GM18526 (cell line): ENCODE data around the gene RXRG.

Source experiments
- POLR2A ChIP-seq: IDR thresholded peaks from 3 replicates; pipeline ENCODE4 v1.6.1; 2011; ENCODE audit not compliant: insufficient read length; ENCODE audit errors: extremely low read depth

RXRG gene

GRCh38 chr1:165392634-165393571 lies 52.0 kb downstream of the RXRG start:
- no peak for TF ChIP-seq POLR2A

GRCh38 chr1:165389609-165390008 lies 55.3 kb downstream of the RXRG start:
- no peak for TF ChIP-seq POLR2A

DNA sequence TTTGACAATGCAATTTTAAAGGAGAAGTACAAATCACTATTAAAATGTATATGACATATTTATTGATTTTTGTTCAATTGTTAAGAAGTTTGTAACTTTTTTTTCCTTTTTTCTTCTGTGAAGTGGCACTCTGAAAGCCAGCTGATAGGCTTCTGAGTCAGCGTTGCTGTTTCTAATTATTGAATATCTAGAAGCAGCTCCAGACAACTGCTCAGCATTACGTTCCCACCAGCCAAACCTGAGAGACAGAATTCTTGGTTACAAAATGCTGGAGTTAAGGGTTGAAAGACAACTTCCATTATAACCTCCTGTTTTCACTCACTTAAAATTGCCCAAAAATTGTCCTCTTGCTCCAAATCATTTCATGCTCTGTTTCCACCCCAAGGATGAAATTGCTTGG lies 57.0 kb downstream of the RXRG start:
- TF ChIP-seq POLR2A: no peak

GRCh38 chr1:165387505-165387904 lies 57.4 kb downstream of the RXRG start:
- no peak for TF ChIP-seq POLR2A

- TF ChIP-seq POLR2A: no peak
These were observed 61.1 kb downstream of the RXRG start for GRCh38 chr1:165383599-165384405.

DNA sequence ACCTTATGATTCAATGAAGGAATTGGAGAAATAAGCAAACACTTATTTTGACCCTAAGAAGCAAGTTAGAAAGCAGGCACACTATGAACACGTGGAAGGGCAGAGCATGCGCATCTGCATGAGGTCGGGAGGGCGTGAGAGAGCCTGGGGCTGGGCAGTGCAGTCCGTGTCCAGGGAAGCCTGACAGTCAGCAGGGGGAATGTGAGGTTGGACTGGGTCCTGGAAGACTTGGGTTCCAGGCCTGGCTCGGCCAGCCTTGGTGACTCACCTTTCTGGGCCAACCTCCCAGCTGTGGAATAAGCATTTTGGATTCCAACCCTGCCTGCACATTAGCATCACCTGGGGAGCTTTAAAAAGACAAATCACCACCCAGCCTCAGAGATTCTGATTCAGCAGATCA lies 61.9 kb downstream of the RXRG start:
- TF ChIP-seq POLR2A: no peak

GRCh38 chr1:165381745-165382505 lies 63.0 kb downstream of the RXRG start:
- TF ChIP-seq POLR2A: no peak

DNA sequence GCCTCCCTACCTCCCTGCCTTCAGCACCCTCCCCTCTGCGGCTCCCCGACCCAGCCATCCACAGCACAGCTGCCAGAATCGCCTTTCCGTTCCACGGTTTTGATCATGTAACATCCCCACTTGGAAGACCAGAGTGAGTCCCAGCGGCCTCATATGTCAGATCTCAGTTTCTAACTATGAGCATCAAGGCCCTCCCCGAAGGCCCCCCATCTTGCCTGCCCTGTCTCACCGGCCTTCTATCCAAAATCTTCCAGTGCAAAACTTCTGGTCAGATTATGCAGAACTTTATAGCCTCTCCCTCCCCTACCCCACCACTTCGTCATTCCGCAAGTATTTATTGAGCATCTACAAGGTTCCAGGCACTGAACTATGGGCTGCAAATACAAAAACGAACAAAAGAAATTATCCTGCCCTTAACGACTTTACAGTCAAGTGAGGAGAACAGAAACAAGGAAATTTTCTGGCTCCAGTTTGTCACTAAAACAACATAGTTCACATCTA lies 68.1 kb downstream of the RXRG start:
- TF ChIP-seq POLR2A: no peak

DNA sequence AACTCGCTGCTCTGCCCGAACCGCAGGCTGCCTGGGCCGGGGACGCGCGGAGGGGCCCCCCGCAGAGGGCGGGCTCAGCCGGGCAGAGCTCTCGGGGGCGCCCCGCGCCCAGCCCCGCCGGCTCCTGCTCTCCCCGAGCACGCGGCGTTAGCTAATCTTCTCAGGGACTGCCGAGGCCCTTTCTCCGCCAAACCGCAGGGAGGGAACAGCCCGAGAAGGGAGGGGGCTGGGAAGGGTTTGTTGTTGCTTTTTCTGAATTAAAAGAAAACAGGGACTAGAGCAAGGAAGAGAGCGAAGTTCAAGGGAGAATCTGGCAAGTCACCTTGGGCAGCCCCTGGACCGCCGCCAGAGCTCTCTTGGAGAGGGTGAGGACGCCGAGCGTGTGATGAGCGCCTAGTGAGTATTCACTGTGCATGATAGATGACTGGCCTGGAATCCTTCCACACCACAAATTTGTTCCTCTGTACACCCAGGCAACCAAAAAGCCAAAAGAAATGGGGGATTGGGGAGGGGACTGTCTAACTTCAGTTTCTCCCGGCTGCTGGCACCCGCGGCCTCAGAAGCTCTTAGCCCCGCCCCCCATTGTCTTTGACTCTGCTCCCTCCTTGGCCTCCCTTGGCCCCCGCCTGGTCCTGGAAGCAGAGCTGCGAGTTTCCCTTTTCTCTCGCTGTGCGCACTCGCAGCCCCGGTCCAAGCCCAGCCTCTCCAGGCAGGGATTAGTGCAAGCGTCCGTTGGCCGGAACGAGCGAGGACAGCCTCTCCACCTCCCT lies 68.7 kb downstream of the RXRG start:
- no peak for TF ChIP-seq POLR2A

DNA sequence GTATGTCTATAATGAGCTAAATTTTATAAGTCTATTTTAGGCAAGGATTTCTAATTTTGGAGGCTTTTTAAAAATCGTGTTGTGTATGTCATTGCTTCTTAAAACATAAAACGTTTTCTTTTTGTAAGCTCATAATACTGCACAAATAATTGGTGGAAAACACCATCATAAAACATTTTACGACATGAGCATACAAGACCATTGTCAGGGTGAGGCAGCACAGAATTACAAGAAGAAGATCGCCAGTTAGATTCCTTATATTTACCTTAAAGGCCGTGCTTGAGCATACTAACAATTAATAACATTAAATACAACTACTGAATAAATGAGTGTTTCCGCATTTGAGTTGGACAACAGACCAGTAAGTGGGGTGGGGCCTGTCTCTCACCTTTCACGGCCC lies 69.3 kb downstream of the RXRG start:
- no peak for TF ChIP-seq POLR2A

DNA sequence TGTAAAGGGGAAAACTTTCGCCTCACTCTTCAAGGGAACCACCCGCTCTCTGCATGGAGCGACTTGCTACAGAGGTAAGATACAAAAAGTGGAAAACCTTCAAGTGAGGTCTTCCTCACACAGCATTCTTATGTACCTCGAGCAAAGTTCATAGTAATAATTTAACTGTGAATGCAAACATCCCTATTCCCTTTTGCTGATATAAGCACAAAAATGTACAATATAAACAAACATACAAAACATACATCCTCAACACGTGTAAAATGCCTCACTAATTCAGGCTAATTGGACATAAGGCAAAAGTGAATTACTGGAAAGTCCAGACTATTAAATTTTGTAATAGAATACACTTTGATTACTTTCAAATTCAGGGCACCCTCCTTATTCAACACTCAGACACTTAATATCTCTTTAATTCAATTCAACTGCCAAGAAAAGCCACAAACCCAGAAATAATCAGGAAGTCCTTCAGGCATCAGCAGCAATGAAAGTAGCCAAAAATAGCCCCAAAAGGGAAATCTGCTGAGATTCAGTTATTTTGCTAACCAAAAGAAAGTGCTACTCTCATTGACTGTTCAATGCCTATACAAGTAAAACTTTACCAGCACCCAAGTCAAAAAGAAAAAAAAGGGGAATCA lies 73.2 kb downstream of the RXRG start:
- TF ChIP-seq POLR2A: no peak

DNA sequence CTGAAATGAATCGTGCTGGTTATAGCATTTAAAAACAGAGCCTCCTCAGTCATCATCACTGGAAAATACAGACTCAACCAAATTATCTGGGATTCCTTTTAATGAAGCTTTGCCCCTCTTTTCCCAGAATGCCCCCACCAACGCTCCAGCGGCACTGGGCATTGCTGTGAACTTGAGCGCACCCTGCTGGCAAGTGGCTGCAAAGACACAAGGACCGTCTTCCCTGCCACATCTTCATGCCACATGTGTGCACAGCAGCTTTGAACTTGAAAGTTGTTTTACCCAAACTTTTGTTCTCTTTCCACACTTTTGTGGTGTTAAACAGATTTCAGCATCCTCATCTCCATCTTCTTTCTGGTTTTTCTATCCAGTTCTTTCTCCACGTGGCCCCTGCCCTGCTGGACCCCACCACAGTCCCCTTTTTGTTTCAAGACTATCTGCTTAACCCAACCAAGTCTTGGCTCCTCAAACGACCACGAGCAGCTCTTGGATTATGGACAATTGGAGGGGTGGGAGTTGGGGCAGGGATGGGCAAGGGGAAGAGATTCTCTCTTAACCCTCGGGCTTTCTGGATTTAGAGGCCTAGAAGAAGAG lies 75.6 kb downstream of the RXRG start:
- TF ChIP-seq POLR2A: no peak

DNA sequence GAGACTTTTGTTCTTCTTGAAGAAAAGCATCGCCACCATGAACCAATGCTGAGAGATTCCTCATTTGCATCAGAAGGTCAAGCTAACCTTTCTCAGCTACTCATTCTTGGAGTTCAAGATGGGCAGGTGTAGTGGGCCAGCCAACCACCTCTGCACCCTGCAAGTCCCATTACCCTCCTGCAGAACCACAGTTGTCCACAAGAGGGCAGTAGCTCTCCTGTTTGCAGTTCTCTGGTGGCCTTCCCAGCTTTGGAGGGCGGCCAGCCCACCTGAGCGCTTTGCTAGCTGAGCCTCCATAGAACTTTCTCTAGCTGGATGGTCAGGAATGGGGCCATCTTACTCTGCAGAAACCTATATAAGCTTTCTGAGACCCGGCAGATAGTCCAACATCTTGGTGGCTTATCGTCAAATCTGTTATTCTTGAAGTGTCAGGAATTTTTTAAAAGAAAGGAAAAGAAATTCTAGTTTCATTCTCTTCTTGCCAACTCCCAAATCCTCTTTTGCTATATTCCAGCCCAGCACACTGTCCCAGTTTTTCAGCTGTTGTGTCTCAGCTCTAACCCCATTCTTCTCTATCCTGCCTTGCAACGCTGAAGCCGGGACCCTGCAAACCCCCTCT lies 77.4 kb downstream of the RXRG start:
- no peak for TF ChIP-seq POLR2A
